ENCODE data around the gene SLC7A1. TPM values are rescaled to one million over a fixed set of nuclear protein-coding genes. Genes with fewer than 3 reads are reported as not detected.

The SLC7A1 gene
- total and polyA plus RNA-seq, 2 of the 8 experiments (the other 6 are each of a cell fraction or from before 2014, with no cell fraction given) = 26.8 to 114 TPM

DNA sequence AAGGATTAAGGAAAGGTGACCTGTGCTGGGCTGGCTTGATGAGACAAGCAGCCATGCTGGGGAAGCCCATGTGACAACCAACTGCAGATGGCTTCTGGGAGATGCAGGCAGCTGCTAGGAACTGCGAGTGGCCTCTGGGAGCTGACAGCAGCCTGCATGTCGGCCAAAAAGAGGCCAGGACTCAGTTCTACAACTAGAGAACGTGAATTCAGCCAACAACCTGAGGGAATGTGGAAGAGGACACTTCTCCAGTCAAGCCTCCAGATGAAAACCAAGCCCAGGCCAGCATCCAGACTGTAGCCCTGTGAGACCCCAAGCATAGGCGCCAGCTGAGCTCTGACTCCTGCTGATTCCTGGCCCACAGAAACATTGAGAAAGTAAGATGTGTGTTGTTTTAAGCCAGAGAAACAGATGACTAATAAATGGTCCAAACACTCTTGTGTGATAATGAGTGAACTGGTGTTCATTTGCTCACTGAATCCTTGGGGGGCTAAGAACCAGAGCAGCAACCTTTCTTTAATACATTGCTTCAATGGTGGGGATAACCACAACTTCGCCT is 45.0 kb downstream of the SLC7A1 start (continued):
- TF ChIP-seq KDM4A (IDR thresholded peaks at IDR 0.05; ENCODE audit: low read depth, low read length, severe bottlenecking) (no peak), FOSL1 (IDR thresholded peaks at IDR 0.05; ENCODE audit: insufficient read depth, low read depth, low read length) (no peak), KDM1A (IDR thresholded peaks at IDR 0.05; ENCODE audit: borderline replicate concordance, low read length) (no peak), JUND (IDR thresholded peaks at IDR 0.05; ENCODE audit: low read length) (no peak), BACH1 (IDR thresholded peaks at IDR 0.05; ENCODE audit: low read length) (no peak)

All from H1 (cell line).